SK-N-SH (cell line): ENCODE data around the gene TMEM11.

Source experiments
- CTCF ChIP-seq: fragments of 200-600 bp; sonication (generic); IDR thresholded peaks from 2 replicates; pipeline ENCODE4 v1.6.1; 2017; ENCODE audit warnings: antibody characterized with exemption, mild to moderate bottlenecking, moderate library complexity
- ELF1 ChIP-seq: IDR thresholded peaks from 2 replicates; pipeline ENCODE4 v1.4.0; 2012
- EP300 ChIP-seq, 2 experiments: IDR thresholded peaks; 2 replicates each; pipeline versions ENCODE4 v1.4.0 to v1.6.1; 2012; ENCODE audit warnings: borderline replicate concordance in 1 of 2, low read depth in 1 of 2, low read length in 1 of 2
- FOXM1 ChIP-seq: IDR thresholded peaks from 2 replicates; pipeline ENCODE4 v1.4.0; 2012; ENCODE audit warnings: low read depth, mild to moderate bottlenecking
- JUND ChIP-seq: IDR thresholded peaks from 2 replicates; pipeline ENCODE4 v1.4.0; 2012
- NFIC ChIP-seq: IDR thresholded peaks from 2 replicates; pipeline ENCODE4 v1.4.0; 2012; ENCODE audit warnings: borderline replicate concordance
- POLR2AphosphoS5 ChIP-seq: IDR thresholded peaks from 2 replicates; pipeline ENCODE4 v1.6.1; 2012; ENCODE audit warnings: low read depth, low read length
- RAD21 ChIP-seq: IDR thresholded peaks from 2 replicates; pipeline ENCODE4 v1.6.1; 2012; ENCODE audit warnings: mild to moderate bottlenecking, low read length
- RCOR1 ChIP-seq: fragments of 150-350 bp; IDR thresholded peaks from 2 replicates; pipeline ENCODE4 v1.6.1; 2017; ENCODE audit warnings: antibody characterized with exemption, low read length
- RXRA ChIP-seq: IDR thresholded peaks from 2 replicates; pipeline ENCODE4 v1.4.0; 2012; ENCODE audit warnings: low read depth, mild to moderate bottlenecking, borderline replicate concordance
- TAF1 ChIP-seq: IDR thresholded peaks from 2 replicates; pipeline ENCODE4 v1.6.1; 2012; ENCODE audit warnings: low read depth, mild to moderate bottlenecking, low read length, moderate library complexity, borderline replicate concordance
- TCF12 ChIP-seq: IDR thresholded peaks from 2 replicates; pipeline ENCODE4 v1.4.0; 2012
- TF ChIP-seq, protein P1 (sequence below): IDR thresholded peaks from 2 replicates; pipeline ENCODE4 v1.6.1; 2012; ENCODE audit warnings: mild to moderate bottlenecking, low read depth, low read length, moderate library complexity
- TF ChIP-seq, protein P2 (sequence below): fragments of 150-350 bp; IDR thresholded peaks from 2 replicates; pipeline ENCODE4 v1.6.1; 2016; ENCODE audit warnings: mild to moderate bottlenecking, low read depth, low read length

DNA sequence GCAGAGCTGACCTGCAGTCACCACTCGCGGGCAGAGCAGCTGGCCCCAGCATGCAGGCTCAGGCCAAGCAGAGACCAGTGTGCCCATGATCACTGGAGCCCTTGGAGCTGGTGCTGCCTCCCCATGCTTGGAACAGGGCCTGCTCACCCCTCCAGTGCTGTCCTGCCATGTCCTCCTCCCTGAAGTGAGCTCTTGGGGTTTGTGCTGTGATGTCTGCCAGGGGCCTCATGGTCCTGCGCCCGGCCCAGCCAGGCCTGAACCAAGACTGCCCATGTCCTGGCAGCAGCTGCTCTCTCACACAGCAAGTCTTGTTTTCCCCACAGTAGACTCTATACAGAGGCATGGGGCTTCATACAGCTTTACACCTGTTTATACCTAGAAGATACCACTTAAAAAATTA lies 24.6 kb downstream of the TMEM11 start:
- TF ChIP-seq, protein P1, sequence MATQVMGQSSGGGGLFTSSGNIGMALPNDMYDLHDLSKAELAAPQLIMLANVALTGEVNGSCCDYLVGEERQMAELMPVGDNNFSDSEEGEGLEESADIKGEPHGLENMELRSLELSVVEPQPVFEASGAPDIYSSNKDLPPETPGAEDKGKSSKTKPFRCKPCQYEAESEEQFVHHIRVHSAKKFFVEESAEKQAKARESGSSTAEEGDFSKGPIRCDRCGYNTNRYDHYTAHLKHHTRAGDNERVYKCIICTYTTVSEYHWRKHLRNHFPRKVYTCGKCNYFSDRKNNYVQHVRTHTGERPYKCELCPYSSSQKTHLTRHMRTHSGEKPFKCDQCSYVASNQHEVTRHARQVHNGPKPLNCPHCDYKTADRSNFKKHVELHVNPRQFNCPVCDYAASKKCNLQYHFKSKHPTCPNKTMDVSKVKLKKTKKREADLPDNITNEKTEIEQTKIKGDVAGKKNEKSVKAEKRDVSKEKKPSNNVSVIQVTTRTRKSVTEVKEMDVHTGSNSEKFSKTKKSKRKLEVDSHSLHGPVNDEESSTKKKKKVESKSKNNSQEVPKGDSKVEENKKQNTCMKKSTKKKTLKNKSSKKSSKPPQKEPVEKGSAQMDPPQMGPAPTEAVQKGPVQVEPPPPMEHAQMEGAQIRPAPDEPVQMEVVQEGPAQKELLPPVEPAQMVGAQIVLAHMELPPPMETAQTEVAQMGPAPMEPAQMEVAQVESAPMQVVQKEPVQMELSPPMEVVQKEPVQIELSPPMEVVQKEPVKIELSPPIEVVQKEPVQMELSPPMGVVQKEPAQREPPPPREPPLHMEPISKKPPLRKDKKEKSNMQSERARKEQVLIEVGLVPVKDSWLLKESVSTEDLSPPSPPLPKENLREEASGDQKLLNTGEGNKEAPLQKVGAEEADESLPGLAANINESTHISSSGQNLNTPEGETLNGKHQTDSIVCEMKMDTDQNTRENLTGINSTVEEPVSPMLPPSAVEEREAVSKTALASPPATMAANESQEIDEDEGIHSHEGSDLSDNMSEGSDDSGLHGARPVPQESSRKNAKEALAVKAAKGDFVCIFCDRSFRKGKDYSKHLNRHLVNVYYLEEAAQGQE, result no peak
- TF ChIP-seq CTCF (no peak), RCOR1 (no peak), NFIC (no peak), TCF12 (no peak), EP300 (IDR thresholded peaks at IDR 0.05; ENCODE audit: borderline replicate concordance in 1 of 2, low read depth in 1 of 2, low read length in 1 of 2) (no peak), RXRA (no peak), TAF1 (no peak), POLR2AphosphoS5 (no peak), FOXM1 (no peak), ELF1 (no peak), RAD21 (no peak), JUND (no peak)
- TF ChIP-seq, protein P2, sequence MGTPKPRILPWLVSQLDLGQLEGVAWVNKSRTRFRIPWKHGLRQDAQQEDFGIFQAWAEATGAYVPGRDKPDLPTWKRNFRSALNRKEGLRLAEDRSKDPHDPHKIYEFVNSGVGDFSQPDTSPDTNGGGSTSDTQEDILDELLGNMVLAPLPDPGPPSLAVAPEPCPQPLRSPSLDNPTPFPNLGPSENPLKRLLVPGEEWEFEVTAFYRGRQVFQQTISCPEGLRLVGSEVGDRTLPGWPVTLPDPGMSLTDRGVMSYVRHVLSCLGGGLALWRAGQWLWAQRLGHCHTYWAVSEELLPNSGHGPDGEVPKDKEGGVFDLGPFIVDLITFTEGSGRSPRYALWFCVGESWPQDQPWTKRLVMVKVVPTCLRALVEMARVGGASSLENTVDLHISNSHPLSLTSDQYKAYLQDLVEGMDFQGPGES, result no peak
